ENCODE results near the gene FAM168B.

FAM168B gene

GRCh38 chr2:131033786-131034121 lies 59.5 kb downstream of the FAM168B start:
- Histone ChIP-seq H3K9me3 (ENCODE audit: insufficient read depth, low read length) (no peaks in the 10 kb centered on the region), H3K4me3 (ENCODE audit: insufficient read length, low read depth) (no peak overlapping the region), H3K36me3 (ENCODE audit: insufficient read depth, insufficient read length, low read length) (peaks cover 1% of the 10 kb centered on the region), H3K9ac (ENCODE audit: insufficient read length, low read depth) (no peak overlapping the region), H3K4me1 (ENCODE audit: insufficient read depth, insufficient read length) (peaks cover 20% of the 10 kb centered on the region), H3K27me3 (ENCODE audit: insufficient read depth, insufficient read length) (peaks cover 35% of the 10 kb centered on the region)
- no peak for TF ChIP-seq YY1 (IDR thresholded peaks at IDR 0.05; ENCODE audit: insufficient read depth, insufficient read length)
- TF ChIP-seq SUZ12 (IDR thresholded peaks at IDR 0.05; ENCODE audit: extremely low read depth, insufficient read depth, insufficient read length) = no peak
- no peak for DNase-seq (ENCODE audit: low read depth, low spot score)

- no peak for DNase-seq (ENCODE audit: low read depth, low spot score)
- Histone ChIP-seq H3K36me3 (ENCODE audit: insufficient read depth, insufficient read length, low read length) (no peaks in the 10 kb centered on the region), H3K9ac (ENCODE audit: insufficient read length, low read depth) (no peak overlapping the region), H3K4me3 (ENCODE audit: insufficient read length, low read depth) (no peak overlapping the region), H3K4me1 (ENCODE audit: insufficient read depth, insufficient read length) (peaks cover 16% of the 10 kb centered on the region), H3K27me3 (ENCODE audit: insufficient read depth, insufficient read length) (peaks cover 35% of the 10 kb centered on the region), H3K9me3 (ENCODE audit: insufficient read depth, low read length) (peaks cover 8% of the 10 kb centered on the region; the same call in 1 of the 2 replicates)
- TF ChIP-seq SUZ12 (IDR thresholded peaks at IDR 0.05; ENCODE audit: extremely low read depth, insufficient read depth, insufficient read length) (no peak), ZNF274 (IDR thresholded peaks at IDR 0.05; ENCODE audit: low read depth, low read length) (no peak), YY1 (IDR thresholded peaks at IDR 0.05; ENCODE audit: insufficient read depth, insufficient read length) (no peak)
Observed at GRCh38 chr2:131032393-131032836, 60.8 kb downstream of the FAM168B start.

GRCh38 chr2:131031875-131032274 lies 61.4 kb downstream of the FAM168B start:
- Histone ChIP-seq H3K27me3 (ENCODE audit: insufficient read depth, insufficient read length) (peaks cover 35% of the 10 kb centered on the region), H3K36me3 (ENCODE audit: insufficient read depth, insufficient read length, low read length) (no peaks in the 10 kb centered on the region)
- TF ChIP-seq YY1 (IDR thresholded peaks at IDR 0.05; ENCODE audit: insufficient read depth, insufficient read length) (no peak), ZNF274 (IDR thresholded peaks at IDR 0.05; ENCODE audit: low read depth, low read length) (no peak), SUZ12 (IDR thresholded peaks at IDR 0.05; ENCODE audit: extremely low read depth, insufficient read depth, insufficient read length) (no peak)

GRCh38 chr2:131031431-131031841 lies 61.8 kb downstream of the FAM168B start:
- no peak overlapping the region for H3K4me3 ChIP-seq (ENCODE audit: insufficient read length, low read depth)
- no peak for DNase-seq (ENCODE audit: low read depth, low spot score)
- TF ChIP-seq SUZ12 (IDR thresholded peaks at IDR 0.05; ENCODE audit: extremely low read depth, insufficient read depth, insufficient read length) (no peak), ZNF274 (IDR thresholded peaks at IDR 0.05; ENCODE audit: low read depth, low read length) (no peak), YY1 (IDR thresholded peaks at IDR 0.05; ENCODE audit: insufficient read depth, insufficient read length) (no peak)
- H3K9me3 ChIP-seq (ENCODE audit: insufficient read depth, low read length) = peaks cover 16% of the 10 kb centered on the region; the same call in 1 of the 2 replicates
- H3K27me3 ChIP-seq (ENCODE audit: insufficient read depth, insufficient read length) = peaks cover 30% of the 10 kb centered on the region
- peaks cover 13% of the 10 kb centered on the region for H3K4me1 ChIP-seq (ENCODE audit: insufficient read depth, insufficient read length)
- H3K36me3 ChIP-seq (ENCODE audit: insufficient read depth, insufficient read length, low read length) = no peaks in the 10 kb centered on the region
- H3K9ac ChIP-seq (ENCODE audit: insufficient read length, low read depth) = no peak overlapping the region

More at GRCh38 chr2:131031875-131032274, 61.4 kb downstream of the FAM168B start:
- Histone ChIP-seq H3K4me1 (ENCODE audit: insufficient read depth, insufficient read length) (peaks cover 14% of the 10 kb centered on the region), H3K9ac (ENCODE audit: insufficient read length, low read depth) (no peak overlapping the region), H3K9me3 (ENCODE audit: insufficient read depth, low read length) (peaks cover 14% of the 10 kb centered on the region; the same call in 1 of the 2 replicates), H3K4me3 (ENCODE audit: insufficient read length, low read depth) (no peak overlapping the region)
- DNase-seq (ENCODE audit: low read depth, low spot score) = no peak

- Histone ChIP-seq H3K9me3 (ENCODE audit: insufficient read depth, low read length) (peaks cover 16% of the 10 kb centered on the region; the same call in 1 of the 2 replicates), H3K27me3 (ENCODE audit: insufficient read depth, insufficient read length) (peaks cover 21% of the 10 kb centered on the region), H3K4me3 (ENCODE audit: insufficient read length, low read depth) (no peak overlapping the region), H3K4me1 (ENCODE audit: insufficient read depth, insufficient read length) (peaks cover 12% of the 10 kb centered on the region), H3K36me3 (ENCODE audit: insufficient read depth, insufficient read length, low read length) (no peaks in the 10 kb centered on the region), H3K9ac (ENCODE audit: insufficient read length, low read depth) (no peak overlapping the region)
- no peak for DNase-seq (ENCODE audit: low read depth, low spot score)
- TF ChIP-seq SUZ12 (IDR thresholded peaks at IDR 0.05; ENCODE audit: extremely low read depth, insufficient read depth, insufficient read length) (no peak), ZNF274 (IDR thresholded peaks at IDR 0.05; ENCODE audit: low read depth, low read length) (no peak)
Observed at GRCh38 chr2:131030478-131030971, 62.7 kb downstream of the FAM168B start.

- TF ChIP-seq SUZ12 (IDR thresholded peaks at IDR 0.05; ENCODE audit: extremely low read depth, insufficient read depth, insufficient read length) (no peak), YY1 (IDR thresholded peaks at IDR 0.05; ENCODE audit: insufficient read depth, insufficient read length) (no peak), ZNF274 (IDR thresholded peaks at IDR 0.05; ENCODE audit: low read depth, low read length) (no peak)
- no peak overlapping the region for H3K4me3 ChIP-seq (ENCODE audit: insufficient read length, low read depth)
- peaks cover 16% of the 10 kb centered on the region for H3K27me3 ChIP-seq (ENCODE audit: insufficient read depth, insufficient read length)
- no peak overlapping the region for H3K9ac ChIP-seq (ENCODE audit: insufficient read length, low read depth)
- H3K36me3 ChIP-seq (ENCODE audit: insufficient read depth, insufficient read length, low read length) = no peaks in the 10 kb centered on the region
- H3K9me3 ChIP-seq (ENCODE audit: insufficient read depth, low read length) = peaks cover 16% of the 10 kb centered on the region; the same call in 1 of the 2 replicates
- no peak for DNase-seq (ENCODE audit: low read depth, low spot score)
- H3K4me1 ChIP-seq (ENCODE audit: insufficient read depth, insufficient read length) = peaks cover 10% of the 10 kb centered on the region
Observed at GRCh38 chr2:131029812-131030211, 63.4 kb downstream of the FAM168B start.

GRCh38 chr2:131027566-131028528 lies 65.4 kb downstream of the FAM168B start:
- Histone ChIP-seq H3K9me3 (ENCODE audit: insufficient read depth, low read length) (peaks cover 16% of the 10 kb centered on the region; the same call in 1 of the 2 replicates), H3K4me3 (ENCODE audit: insufficient read length, low read depth) (no peak overlapping the region)
- TF ChIP-seq ZNF274 (IDR thresholded peaks at IDR 0.05; ENCODE audit: low read depth, low read length) (no peak), YY1 (IDR thresholded peaks at IDR 0.05; ENCODE audit: insufficient read depth, insufficient read length) (no peak), SUZ12 (IDR thresholded peaks at IDR 0.05; ENCODE audit: extremely low read depth, insufficient read depth, insufficient read length) (no peak)

More at GRCh38 chr2:131027566-131028528, 65.4 kb downstream of the FAM168B start:
- DNase-seq (ENCODE audit: low read depth, low spot score) = no peak
- no peaks in the 10 kb centered on the region for H3K36me3 ChIP-seq (ENCODE audit: insufficient read depth, insufficient read length, low read length)
- peaks cover 7% of the 10 kb centered on the region for H3K4me1 ChIP-seq (ENCODE audit: insufficient read depth, insufficient read length)
- no peak overlapping the region for H3K9ac ChIP-seq (ENCODE audit: insufficient read length, low read depth)
- no peaks in the 10 kb centered on the region for H3K27me3 ChIP-seq (ENCODE audit: insufficient read depth, insufficient read length)
